IPS DF 6.9 (cell line): ENCODE data around the gene SARDH.
"Not testable (repeated sequence)": the region's sequence is repeated elsewhere in the genome, so short reads cannot be mapped to it uniquely, and the experiment has no call there.

Experiments
- DNase-seq: peaks from one replicate; pipeline ENCODE4 v3.0.0-alpha.2; 2013; ENCODE audit warnings: low read depth, low spot score
- H3K27ac ChIP-seq: one replicate; pipeline ENCODE4 v1.5.1; 2013; ENCODE audit warnings: low read length, control low read depth
- H3K27me3 ChIP-seq: 2 replicates; pipeline ENCODE4 v1.6.1; 2013; ENCODE audit warnings: mild to moderate bottlenecking, low read length; ENCODE audit not compliant: control insufficient read depth, insufficient read depth
- H3K36me3 ChIP-seq: 2 replicates; pipeline ENCODE4 v1.6.1; 2013; ENCODE audit warnings: low read length; ENCODE audit not compliant: control insufficient read depth, insufficient read depth
- H3K4me1 ChIP-seq: 2 replicates; pipeline ENCODE4 v1.6.1; 2013; ENCODE audit warnings: low read length; ENCODE audit not compliant: control insufficient read depth, insufficient read depth
- H3K4me3 ChIP-seq: 2 replicates; pipeline ENCODE4 v1.5.1; 2013; ENCODE audit warnings: mild to moderate bottlenecking, low read length
- H3K9me3 ChIP-seq: 2 replicates; pipeline ENCODE4 v1.6.1; 2013; ENCODE audit warnings: low read length, inconsistent platforms; ENCODE audit not compliant: control insufficient read depth, insufficient read depth
- WGBS: extraction: QIAGEN DNeasy Blood & Tissue Kit; methylation state at CpG from one replicate; pipeline ENCODE4 v1.1.7; 2013; ENCODE audit warnings: mixed read lengths, missing lambda C conversion rate; ENCODE audit not compliant: insufficient read length, insufficient coverage; 5-methylcytosine and 5-hydroxymethylcytosine counted together

Gene SARDH

DNA sequence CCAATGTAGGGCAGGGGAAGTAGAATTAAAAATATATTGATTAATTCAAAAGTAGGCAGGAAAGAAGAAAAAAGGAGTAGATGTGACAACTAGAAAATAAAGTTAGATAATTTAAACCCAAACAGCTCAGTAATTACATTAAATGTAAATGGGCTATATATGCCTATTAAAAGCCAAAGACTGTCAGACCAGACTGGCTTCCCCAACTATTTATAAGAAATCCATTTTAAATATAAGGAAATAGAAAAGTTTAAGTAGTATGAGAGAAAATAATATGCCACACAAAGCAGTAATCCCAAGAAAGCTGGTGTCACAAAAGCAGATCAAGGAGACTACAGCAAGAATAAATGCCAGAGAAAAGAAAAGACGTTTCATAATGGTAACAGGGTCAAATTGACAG is 28.9 kb upstream of the SARDH start:
- H3K9me3 ChIP-seq, result no peaks in the 10 kb centered on the region
- H3K27me3 ChIP-seq, result no peaks in the 10 kb centered on the region
- no peak for DNase-seq
- no peak overlapping the region for H3K4me3 ChIP-seq
- H3K4me1 ChIP-seq, result no peaks in the 10 kb centered on the region; the same call in 1 of the 2 replicates
- WGBS, result no CpG with 5 or more reads among the region's 1 CpG
- H3K27ac ChIP-seq, result no peak overlapping the region
- peaks cover 2% of the 10 kb centered on the region for H3K36me3 ChIP-seq

DNA sequence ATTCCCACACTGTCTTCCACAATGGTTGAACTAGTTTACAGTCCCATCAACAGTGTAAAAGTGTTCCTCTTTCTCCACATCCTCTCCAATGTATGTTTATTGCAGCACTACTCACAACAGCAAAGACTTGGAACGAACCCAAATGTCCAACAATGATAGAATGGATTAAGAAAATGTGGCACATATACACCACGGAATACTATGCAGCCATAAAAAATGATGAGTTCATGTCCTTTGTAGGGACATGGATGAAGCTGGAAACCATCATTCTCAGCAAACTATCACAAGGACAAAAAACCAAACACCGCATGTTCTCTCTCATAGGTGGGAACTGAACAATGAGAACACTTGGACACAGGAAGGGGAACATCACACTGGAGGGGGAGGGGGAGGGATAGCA is 28.1 kb upstream of the SARDH start:
- WGBS, result no CpG with 5 or more reads among the region's 3 CpGs
- H3K9me3 ChIP-seq, H3K4me3 ChIP-seq, H3K27me3 ChIP-seq, H3K36me3 ChIP-seq, H3K4me1 ChIP-seq, H3K27ac ChIP-seq, DNase-seq: not testable (repeated sequence)

DNA sequence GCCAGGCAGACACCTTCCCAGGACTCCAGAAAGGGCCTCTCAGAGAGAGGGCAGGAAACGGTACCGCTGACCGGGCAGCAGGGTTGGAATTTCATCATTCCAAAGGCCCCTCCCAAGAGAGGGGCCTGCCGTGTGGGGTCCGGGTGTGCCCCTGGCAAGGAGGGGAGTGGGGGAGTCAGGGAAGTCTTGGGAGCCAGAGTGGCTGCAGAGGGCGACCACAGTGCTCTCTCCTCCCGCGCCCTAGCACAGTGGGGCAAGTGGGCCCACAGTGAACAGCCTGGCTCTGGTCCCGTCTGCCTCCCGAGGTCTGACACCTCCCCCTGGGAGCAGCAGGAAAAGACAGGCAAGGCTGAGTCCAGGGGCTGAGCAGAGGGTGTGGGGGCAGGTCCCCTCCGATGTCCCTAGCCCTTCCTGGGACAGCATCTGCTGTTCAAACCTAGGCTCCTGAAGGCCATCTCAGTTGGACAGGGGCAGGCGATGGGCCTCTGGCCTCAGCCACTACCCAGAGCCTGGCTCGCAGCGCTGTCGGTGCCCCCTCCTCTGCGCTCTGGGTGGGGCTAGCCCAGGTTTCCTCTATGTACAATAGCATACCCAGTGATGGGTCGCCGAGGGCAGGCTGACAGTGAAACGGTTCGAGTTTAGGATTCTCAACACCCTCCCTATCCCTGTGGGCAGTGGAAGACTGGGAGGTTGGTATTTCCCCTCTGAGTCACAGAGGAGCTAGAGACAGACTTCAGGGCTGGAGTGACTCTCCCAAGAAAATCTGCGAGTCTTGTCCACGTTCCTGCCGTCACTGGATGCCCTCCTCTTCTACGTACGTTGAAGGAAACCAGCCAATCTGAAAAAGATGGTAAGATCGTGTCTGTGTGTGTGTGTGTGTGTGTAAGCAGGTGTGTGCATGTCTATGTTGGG is 25.4 kb upstream of the SARDH start:
- no peak for DNase-seq
- no CpG with 5 or more reads among the region's 26 CpGs for WGBS
- Histone ChIP-seq H3K9me3 (no peaks in the 10 kb centered on the region), H3K4me3 (no peak overlapping the region), H3K27me3 (no peaks in the 10 kb centered on the region), H3K27ac (no peak overlapping the region), H3K36me3 (no peaks in the 10 kb centered on the region; the same call in none of the 2 replicates), H3K4me1 (peaks cover 3% of the 10 kb centered on the region; the same call in 1 of the 2 replicates)

DNA sequence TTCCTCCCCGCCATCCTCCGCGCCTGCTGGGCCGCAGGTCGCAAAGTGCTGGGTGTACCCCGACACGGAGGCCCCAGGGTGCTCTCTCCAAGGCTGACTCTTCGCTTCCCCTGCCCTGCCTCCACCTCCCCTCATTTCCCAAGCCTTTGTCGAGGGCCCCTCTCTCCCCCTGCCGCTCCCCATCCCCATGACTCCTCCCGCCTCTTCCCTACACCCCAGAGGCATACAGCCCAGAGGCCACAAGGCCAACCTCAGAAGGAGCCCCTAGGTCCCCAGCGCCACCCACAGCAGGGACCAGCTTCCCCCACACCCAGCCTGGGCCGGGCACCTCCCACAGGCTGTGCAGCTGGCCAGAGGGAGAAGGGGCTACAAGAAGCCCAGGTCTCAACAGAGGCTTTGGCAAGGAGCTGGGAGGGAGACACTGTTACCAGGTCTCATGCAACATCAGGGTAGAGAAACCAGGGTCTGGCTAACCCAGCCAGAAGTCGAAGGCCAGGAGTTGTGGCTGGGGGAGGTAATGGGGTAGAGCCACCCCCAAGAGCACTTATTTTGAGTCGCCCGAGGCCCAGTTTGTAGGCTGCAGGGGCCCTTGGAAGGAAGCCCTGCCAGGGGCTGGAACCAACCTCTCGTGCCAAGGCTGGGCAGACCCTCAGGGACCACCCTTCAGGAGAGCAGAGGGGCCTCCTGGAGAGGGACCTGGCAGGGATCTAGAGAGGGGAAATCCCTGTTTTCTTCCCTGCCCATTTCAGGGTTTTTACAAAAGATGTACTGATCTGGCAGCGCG is 24.5 kb upstream of the SARDH start:
- H3K9me3 ChIP-seq, result no peaks in the 10 kb centered on the region
- peaks cover 3% of the 10 kb centered on the region; the same call in 1 of the 2 replicates for H3K4me1 ChIP-seq
- no peak overlapping the region for H3K27ac ChIP-seq
- no CpG with 5 or more reads among the region's 19 CpGs for WGBS
- H3K4me3 ChIP-seq, result no peak overlapping the region
- no peak for DNase-seq
- H3K27me3 ChIP-seq, result no peaks in the 10 kb centered on the region
- no peaks in the 10 kb centered on the region; the same call in 1 of the 2 replicates for H3K36me3 ChIP-seq

DNA sequence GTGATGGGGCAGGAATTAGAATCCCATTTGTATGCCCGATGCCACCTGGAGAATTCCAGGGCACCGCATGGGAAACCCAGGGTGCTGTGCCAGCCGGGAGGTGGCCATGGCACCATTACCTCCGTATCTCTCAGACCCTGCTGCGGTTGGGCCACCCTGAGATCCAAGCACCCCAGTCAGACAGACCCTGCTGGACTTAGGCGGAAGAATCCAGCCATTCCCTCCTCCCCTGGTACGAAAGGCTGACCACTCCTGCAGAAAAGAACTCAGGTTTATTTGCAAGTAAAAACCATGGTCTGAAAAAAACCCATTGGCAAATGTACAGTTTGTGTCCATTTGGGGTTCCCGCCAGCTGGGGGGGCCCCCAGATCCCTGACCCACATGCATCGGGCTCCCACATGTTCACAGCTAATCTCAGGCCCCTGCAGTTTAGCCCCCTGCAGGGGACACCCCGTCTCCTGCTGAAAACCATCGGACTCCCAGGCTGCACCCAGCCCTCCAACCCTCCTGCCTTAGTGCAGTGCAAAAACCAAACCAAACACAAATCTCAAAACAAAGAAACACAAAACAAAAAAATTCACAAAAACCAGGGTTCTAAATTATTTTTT is 23.6 kb upstream of the SARDH start:
- Histone ChIP-seq H3K27ac (no peak overlapping the region), H3K27me3 (no peaks in the 10 kb centered on the region), H3K4me1 (peaks cover 3% of the 10 kb centered on the region; the same call in 1 of the 2 replicates), H3K36me3 (no peaks in the 10 kb centered on the region; the same call in 1 of the 2 replicates), H3K9me3 (no peaks in the 10 kb centered on the region), H3K4me3 (no peak overlapping the region)
- no peak for DNase-seq
- WGBS, result no CpG with 5 or more reads among the region's 11 CpGs

DNA sequence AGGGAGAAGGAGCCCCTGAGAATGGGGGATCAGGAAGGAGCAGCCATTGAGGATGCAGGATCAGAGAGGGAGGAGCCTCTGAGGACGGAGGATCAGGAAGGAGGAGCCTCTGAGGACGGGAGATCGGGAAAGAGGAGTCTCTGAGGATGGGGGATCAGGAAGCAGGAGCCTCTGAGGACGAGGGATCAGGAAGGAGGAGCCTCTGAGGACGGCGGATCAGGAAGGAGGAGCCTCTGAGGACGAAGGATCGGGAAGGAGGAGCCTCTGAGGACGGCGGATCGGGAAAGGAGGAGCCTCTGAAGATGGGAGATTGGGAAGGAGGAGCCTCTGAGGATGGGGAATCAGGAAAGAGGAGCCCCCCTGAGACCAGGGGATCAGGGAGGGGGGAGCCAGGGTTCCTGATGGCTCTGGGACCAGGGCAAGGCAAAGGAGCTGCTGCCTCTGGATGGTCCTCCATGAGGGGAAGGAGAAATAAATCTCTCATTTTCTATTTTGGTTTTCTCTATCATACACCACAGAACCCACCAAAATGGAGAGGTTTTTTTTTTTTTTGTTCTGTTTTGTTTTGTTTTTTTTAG is 22.6 kb upstream of the SARDH start:
- Histone ChIP-seq H3K4me1 (peaks cover 3% of the 10 kb centered on the region; the same call in 1 of the 2 replicates), H3K9me3 (no peaks in the 10 kb centered on the region), H3K27me3 (no peaks in the 10 kb centered on the region), H3K27ac (no peak overlapping the region), H3K4me3 (no peak overlapping the region), H3K36me3 (no peaks in the 10 kb centered on the region; the same call in 1 of the 2 replicates)
- no peak for DNase-seq
- no CpG with 5 or more reads among the region's 11 CpGs for WGBS

DNA sequence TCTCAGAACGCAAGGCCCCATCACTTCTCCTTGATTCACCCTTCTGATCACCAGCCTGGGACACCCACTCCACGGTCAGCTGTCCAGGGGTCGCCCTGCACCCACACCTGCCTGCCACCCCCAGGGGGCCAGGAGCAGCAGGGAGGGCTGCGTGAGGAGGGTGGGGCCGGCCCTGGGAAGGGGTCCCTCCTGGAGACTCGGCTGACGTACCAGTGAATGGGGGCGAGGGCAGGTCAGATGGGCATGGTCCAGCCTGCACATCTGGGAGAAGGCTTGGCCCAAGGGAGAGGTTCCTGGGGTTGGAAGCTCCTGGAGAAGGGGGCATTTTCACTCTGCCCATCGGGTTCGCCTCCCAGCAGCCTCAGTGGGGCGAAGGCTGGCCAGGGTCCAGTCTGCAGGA is 21.8 kb upstream of the SARDH start:
- Histone ChIP-seq H3K36me3 (no peaks in the 10 kb centered on the region; the same call in 1 of the 2 replicates), H3K9me3 (no peaks in the 10 kb centered on the region), H3K27me3 (no peaks in the 10 kb centered on the region), H3K4me3 (no peak overlapping the region), H3K27ac (no peak overlapping the region), H3K4me1 (peaks cover 3% of the 10 kb centered on the region; the same call in 1 of the 2 replicates)
- no peak for DNase-seq
- no CpG with 5 or more reads among the region's 11 CpGs for WGBS

DNA sequence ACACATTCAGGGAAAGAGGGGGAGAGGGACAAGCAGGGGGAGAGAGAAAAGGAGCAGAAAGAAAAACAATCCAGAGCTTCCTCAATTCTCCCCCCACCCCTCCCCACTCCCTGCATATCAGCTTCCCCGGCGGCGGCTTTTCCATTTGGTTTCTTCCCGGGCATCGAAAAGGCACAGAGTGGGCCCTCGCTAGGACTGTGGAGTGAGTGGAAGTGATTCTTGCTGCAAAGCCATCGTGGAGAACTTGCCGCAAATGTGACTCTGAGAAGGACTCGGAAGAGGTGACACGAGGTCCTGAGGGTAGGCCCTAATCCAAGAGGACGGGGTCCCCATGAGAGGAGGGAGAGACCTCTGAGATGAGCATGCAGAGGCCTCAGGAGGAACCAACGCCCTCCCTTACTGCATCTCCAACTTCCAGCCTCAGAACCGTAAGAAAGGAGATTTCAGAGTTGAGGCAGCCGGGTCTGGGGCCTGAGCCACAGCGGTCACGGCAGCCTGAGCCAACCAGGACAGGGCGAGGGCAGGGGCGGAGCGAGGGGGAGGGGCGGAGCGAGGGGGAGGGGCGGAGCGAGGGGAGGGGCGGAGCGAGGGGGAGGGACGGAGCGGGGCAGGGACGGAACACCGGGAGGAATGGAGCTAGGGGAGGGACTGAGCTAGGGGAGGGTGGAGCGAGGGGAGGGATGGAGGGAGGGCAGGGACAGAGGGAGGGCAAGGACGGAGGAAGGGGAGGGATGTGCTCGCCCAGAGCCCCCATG is 21.2 kb upstream of the SARDH start:
- Histone ChIP-seq H3K4me1 (peaks cover 3% of the 10 kb centered on the region; the same call in 1 of the 2 replicates), H3K27me3 (no peaks in the 10 kb centered on the region), H3K9me3 (no peaks in the 10 kb centered on the region), H3K27ac (no peak overlapping the region), H3K36me3 (no peaks in the 10 kb centered on the region; the same call in 1 of the 2 replicates), H3K4me3 (no peak overlapping the region)
- no CpG with 5 or more reads among the region's 32 CpGs for WGBS
- no peak for DNase-seq

DNA sequence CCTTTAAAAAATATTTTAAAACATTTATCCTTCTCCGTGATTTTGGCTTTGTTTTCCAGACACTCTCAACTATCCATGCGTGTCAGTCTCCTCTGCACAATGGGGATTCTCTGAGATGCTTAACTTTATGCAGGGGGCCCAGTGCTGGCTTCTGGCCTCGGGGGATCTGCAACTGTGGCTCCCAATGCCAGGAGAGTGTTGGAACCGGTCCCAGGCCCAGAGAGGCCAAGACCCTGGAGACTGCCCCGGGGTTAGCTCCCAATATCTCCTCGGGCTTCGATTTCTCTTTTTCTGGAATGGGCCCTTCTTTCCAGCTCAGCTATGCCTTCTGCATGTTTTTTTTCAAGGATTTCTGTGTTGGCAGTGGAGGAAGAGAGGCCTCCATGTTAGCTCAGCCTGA is 20.1 kb upstream of the SARDH start:
- no peak overlapping the region for H3K4me3 ChIP-seq
- DNase-seq, result no peak
- WGBS, result no CpG with 5 or more reads among the region's 7 CpGs
- H3K4me1 ChIP-seq, result peaks cover 3% of the 10 kb centered on the region; the same call in 1 of the 2 replicates
- H3K27ac ChIP-seq, result no peak overlapping the region
- no peaks in the 10 kb centered on the region for H3K9me3 ChIP-seq
- H3K36me3 ChIP-seq, result no peaks in the 10 kb centered on the region
- H3K27me3 ChIP-seq, result no peaks in the 10 kb centered on the region
